ELR (cell line): ENCODE results near the gene BATF.

Experiments
- DNase-seq: peaks from one replicate; pipeline ENCODE4 v3.0.0-alpha.2; 2015; ENCODE audit warnings: low read depth

Gene BATF

GRCh38 chr14:75499084-75499875 is 23.0 kb upstream of the BATF start:
- DNase-seq, result no peak

- DNase-seq, result no peak
These were observed 21.2 kb upstream of the BATF start for GRCh38 chr14:75501080-75501479.

DNA sequence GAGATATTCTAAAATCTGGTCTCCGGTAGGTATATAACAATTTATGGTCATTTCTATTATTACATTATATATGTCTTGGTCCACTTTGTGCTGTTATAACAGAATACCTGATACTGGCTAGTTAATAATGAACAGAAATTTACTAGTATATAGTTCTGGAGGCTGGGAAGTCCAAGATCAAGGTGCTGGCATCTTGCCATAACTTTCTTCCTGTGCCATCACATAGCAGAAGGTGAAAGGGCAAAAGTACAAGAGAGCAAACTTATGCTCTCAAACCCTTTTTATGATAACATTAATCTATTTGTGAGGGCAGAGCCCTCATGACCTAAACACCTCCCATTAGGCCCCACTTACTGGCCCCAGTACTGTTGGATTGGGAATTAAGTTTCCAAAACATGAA is 17.9 kb upstream of the BATF start:
- DNase-seq, result no peak

- no peak for DNase-seq
These were observed 15.3 kb upstream of the BATF start for GRCh38 chr14:75506930-75507329.

DNA sequence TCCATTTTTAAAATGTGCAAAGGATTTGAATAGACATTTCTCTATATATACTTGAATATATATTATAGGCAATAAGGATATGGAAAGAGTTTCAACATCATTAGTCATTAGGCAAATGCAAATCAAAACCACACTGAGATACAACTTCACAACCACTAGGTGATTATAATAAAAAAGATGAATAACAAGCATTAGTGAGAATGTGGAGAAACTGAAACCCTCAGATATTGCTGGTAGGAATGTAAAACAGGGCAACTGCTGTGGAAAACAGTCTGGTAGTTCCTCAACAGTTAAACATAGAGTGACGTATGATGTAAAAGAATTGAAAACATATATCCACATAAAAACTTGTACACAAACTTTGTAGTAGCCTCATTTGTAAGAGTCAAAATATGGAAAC is 11.7 kb upstream of the BATF start:
- DNase-seq, result no peak

DNA sequence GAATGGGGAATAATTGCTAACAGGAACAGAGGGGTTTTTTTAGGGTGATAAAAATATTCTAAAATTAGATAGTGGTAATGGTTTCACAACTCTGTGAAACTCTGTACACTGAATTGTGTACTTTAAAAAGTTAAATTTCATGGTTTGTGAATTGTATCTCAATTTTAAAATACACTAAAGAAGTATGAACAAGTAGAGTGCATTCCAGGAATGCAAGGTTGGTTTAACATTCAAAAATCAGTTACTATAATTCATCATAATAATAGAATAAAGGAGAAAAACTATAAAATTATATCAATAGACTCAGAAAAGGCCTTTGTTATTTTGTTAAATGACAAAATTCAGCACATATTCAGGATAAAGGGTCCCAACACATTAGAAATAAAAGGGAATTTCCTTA is 11.1 kb upstream of the BATF start:
- DNase-seq, result no peak

- no peak for DNase-seq
These were observed 8.2 kb upstream of the BATF start for GRCh38 chr14:75513911-75514672.

DNA sequence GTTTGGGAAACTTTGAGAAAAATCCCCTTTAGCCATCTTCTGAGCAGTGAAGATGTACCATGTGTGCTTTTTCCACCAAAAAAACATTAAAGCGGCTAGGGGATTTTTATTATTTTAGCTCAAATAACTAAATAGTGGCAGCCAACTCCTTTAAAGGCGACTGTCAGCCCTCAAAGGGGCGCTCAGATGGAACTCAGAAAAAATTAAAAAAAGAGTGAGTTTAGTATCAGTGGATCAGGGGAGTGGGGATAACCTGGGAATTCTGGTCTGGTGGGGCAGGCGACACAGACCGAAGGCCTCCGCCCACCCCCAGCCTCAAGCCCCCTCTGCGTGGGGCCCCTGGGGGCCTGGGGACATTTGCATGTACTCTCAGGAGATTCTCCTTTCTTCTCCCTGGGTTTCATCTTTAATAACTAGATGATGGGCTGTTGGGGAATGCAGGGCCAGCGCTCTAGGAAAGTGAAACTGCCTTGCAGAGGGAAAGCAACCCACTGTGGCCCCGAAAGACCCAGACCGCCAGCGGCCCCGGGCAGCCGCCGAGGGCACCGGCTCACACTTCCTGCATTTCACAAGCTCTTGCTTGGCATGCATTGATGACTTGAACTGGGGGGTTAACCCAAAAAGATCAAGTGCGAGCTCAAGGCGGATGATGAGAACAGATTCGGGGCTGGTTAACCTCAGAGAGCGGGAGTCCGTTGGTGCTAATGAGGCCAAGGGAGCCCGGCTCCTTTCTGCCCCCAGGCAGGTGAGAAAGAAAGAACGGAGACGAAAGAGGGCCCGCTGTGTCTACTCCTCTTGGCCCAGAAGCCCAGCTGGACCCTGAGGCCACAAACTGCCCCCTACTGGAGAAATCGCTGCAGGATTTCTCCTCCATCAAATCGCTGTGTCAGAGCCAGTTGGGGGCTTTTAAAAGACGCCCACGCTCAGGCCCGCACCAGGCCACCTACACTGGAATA is 7.3 kb upstream of the BATF start:
- no peak for DNase-seq

- no peak for DNase-seq
These were observed 6.7 kb upstream of the BATF start for GRCh38 chr14:75515629-75515996.

GRCh38 chr14:75518625-75519024 is 3.6 kb upstream of the BATF start:
- DNase-seq, result peak; percentile 51

- DNase-seq, result no peak
These were observed 2.9 kb upstream of the BATF start for GRCh38 chr14:75519394-75519793.

DNA sequence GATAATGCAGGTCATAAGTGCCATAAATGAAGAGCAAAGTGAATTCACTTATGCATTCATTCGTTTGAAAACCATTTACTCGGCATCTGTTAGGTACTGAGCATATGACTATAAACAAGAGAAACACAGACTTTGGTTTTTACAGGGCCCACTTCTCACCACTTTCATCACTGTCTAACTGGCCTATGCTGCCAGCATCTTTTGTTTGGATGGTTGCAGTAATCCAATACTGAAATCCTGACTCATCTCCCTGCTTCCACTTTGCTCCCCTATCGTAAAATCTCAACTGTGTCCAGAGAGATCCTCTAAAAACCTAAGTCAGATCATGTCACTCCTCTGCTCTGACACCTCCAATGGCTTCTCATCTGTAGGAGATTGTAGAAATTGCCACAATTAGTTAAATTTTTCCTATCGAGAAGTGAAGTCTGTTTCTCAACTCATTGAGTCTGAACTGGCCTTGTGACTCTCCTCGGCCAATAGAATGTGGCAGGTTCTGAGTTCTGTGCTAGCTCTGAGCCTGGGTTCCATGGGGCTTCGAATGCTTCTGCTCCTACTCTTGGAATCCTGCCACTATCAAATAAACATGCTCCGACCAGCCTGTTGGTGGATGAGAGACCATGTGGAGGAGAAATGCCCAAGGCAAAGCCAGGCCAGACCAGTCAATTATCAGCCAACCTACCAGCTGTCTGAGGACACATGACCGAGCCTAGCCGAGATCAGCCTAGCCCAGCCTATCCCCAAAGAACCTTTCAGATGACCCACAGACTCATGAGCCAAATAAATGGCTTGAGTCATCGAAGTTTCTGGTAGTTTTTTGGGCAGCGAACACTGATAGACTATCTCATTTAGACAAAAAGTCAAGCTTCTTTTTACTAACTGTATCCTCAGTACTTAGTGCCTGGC is 2.2 kb upstream of the BATF start:
- peak; percentile 31 for DNase-seq

DNA sequence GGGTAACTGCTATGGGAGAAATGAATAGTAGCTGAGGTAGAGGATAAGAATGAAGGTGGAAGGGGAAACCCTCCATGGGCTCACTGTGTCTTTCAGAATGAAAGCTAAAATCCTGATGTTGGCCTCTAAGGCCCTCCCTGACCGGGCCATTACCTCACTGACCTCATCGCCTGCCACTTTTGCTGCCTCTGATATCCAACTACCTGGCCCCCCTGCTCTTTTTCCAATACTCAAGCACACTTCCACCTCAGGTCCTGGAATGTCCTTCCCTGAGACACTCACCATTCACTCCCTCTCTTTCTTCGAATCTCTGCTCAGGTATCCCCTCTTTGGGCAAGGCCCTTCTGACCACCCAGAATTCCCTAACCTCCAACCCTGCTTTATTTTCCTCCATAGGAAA is 1.4 kb upstream of the BATF start:
- DNase-seq, result no peak

DNA sequence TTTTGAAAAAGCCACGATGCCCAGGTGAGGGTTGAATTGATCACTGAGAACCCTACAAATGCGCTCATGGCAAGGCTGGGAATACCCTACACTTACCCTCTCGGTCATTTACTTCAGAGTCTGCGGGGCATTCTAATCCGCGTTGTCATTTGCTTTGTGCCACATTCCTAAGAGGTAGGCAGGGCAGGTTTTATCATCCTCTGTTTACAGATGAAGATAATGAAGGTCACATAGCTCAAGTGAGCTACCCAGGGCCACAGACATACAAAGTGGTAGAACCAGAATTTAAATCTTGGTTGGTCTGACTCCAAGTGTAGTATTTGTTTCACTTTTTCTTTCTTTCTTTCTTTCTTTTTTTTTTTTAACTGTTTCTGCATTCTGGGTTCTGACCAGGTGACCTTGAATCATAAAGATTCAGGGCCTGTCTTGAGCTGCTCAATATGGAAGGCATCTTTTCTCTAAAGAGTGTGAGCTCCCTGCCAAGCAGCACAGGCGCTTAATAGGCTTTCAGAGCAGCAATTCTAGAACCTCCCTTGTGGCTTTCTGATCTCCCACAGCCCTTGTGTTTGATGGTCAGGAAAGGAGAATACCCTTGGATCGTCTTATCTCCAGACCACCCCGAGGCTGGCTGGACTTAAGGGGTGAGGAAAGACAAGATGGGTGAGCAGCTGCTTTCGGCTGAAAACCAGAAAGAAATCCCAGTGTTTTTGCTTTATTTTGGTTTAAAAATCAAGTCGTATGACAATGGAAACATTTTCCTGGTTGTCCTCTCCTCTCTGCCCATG is 662 bp upstream of the BATF start:
- no peak for DNase-seq

GRCh38 chr14:75522983-75523318 is 682 bp downstream of the BATF start:
- DNase-seq, result no peak

DNA sequence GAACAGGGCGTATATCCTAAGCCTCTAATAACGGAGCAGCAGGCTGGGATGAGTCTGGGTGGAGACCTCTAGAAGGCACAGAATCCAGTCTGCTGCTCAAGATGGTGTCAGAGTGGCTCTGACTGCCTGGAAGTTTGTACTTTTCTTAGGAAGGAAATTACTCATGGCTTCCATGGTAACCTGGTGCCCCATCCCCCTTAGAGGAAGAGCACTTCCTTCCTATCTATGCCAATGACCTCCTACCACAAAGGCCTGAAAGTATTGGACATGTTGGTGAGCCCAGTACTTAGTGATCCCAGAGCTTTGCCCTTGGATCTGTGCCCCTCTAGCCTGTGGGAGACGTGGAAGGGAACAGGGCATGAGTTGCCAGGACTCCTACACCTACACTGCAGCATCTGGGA is 1.5 kb downstream of the BATF start:
- peak; percentile 63 for DNase-seq

- no peak for DNase-seq
These were observed 3.7 kb downstream of the BATF start for GRCh38 chr14:75525969-75526368.

GRCh38 chr14:75527449-75528163 is 5.3 kb downstream of the BATF start:
- no peak for DNase-seq

GRCh38 chr14:75531256-75531655 is 9.0 kb downstream of the BATF start:
- DNase-seq, result no peak

- peak; percentile 19 for DNase-seq
These were observed 9.5 kb downstream of the BATF start for GRCh38 chr14:75531660-75532317.
